ENCODE measurements around the gene FOXO3.

Gene FOXO3

DNA sequence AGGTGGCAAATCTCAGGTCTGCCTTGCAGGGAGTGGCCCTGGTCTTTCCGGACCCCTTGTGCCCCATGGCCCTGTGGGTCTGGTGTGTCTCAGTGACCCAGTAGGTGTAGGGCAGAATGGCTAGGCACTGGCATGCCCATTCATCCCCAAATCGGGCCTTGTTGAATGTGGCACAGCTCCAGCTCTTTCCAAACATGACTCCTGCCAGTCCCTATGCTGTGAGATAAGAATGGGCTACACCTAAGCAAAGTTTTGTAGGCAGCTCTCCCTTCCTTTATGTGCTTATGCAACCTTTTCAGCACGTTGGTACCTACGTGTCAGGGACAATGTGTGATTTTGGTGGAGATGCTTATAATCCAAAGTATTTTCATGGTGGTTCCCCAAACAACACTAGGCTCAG is 33.9 kb downstream of the FOXO3 start:
- no peak for ATAC-seq
- DNase-seq = no peak

DNA sequence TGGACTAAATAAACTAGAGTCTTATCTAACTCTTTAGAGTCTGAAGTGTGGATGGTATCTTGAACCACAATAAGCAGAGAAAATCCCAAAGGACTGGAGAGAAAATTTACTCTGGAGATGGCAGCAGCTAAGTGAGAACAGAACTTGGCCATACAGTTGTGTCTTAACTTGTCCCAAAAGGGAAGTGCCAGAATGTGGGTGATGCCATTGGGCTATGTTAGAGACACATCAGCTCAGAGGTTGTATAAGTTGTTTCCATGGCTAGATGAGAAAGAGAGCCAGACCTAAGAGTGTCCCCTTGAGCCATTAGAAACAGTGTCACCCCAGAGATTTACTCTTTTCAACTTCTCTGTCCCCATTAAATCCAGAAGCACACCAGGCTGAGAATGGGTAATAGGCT is 36.2 kb downstream of the FOXO3 start:
- ATAC-seq (no peak), DNase-seq (no peak)

DNA sequence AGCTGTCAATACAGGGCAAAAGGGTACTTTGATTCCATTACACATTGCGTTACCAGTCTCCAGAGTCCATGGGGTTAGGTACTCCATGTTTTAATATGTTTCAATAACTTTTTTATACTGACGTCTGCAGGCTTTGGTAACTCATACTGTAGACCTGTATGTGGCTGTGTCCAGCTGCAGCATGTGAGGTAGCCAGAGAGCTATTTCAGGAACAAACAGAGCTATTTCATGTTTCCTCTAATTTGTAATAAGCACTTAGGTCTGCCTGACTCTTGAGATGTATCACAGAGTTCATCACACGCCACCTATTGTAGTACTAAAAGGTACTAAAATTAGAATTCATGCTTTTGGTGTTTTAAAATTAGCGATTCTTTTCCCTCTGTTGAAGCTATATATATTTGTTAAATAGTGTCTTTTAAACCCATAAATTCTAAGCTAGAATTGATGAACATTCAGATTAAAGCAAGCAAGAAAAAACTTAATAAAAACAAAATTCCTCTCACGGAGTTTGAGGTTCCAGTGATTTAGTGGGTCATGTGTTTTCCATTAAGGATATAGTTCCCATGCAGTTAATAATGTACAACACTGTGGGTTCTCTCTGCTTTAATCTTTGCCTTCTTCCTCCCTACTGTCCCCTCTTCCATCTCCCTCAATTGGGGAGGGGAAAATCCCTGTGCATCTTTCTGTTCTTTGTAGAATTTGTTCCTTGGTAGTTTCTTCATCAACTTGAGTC is 37.0 kb downstream of the FOXO3 start:
- ATAC-seq = no peak
- no peak for DNase-seq

DNA sequence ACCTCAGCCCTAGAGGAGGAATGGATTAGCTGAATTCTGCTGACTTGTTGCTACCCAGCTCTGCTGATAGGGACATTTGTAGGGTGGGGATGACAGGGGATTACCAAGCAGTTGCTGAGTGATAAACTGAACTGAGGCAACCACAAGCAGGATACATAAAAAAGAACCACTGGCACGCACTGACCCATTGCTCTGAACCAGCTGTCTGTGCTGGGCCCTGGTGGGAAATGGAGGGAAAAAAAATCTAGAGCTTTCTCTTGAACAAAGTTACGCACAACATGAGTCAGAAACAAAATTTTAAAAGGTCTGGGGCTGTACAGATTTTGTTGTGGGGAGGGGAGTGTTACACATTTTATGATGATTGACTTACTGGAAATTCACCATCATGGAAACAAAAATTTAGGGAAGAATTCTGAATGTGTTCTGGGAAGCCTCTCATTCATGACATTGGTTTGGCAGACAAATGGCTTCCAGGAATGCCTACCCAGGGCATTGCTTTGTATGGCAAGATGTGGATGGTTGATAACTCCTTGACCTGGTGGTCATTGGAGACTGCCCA is 37.7 kb downstream of the FOXO3 start:
- DNase-seq = peak; percentile 14
- peak; percentile 94 for ATAC-seq

DNA sequence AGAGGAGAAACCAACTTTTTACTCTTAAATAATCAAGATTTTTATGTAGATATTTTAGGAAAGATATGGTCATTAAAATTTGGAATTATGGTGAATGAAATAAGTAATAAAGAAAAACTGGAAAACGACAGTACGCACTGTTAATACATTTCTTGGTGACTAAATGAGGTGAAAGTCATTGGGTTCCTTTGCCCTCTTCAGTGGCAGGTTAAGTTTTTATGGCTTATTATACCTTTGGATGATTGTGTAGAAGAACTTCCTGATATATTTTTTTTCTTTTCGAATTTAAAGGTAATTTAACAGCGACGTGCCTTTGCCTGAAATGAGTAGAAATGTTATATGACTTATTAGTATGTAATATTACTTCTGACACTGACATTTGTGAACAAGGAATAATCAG is 43.4 kb downstream of the FOXO3 start:
- DNase-seq (no peak), ATAC-seq (no peak)

DNA sequence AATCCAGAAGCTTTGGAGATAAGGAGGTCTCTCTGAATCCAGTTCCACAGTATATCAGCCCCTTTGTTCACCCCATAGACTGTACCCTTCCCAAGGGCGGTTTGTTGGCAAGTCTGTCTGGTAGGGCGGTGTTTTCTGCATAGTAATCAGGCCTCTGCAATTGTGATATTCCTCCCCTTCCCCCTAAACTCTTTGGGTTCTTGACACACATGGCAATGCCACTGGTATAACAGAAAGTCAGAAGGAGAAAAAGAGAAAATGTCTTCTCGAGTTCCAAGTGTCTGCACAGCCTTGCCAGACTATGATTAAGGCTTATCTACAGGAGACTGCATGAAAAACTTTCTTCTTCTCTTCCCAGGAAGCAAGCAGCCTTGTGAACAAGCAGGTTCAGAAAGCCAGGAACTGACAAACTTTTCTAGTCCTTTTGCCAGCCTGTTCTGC is 45.6 kb downstream of the FOXO3 start:
- ATAC-seq (no peak), DNase-seq (no peak)

DNA sequence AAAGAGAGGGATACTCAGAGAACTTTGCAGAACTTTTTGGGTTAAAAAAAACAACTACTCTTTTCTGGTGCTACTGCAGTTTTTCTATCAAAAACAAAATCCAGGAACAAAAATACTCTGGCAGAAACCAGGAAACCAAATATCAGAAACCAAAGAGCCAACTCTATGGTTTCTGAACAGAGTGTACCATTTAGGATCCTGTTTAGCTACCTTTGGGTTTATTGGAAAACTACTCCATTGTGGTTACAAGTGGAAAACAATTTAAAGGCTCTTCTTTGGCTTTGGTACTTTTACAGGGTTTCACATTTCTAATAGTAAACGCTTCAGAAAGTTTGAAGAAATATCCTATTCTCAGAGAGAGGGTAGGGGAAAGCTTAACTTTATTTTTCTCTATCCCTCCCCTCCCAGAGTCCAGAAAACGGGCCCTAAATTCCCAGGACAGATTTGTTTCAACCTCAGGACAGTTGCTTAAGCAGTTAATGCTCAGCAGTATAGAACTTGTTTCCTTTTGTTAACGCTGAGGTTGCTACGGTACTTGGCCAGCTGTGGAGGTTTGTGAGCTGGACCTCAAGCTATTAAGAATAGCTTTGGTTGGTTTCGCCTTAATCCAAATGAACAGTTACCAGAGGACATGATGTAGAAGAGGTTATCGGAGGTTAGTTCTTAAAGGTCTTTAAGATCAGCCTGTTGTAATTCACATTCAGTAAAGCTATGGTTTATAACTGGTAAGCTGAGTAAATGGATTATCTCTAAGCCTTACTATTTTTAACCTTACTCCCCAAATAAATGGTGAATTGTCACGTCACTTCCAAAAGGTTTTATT is 47.9 kb downstream of the FOXO3 start:
- no peak for ATAC-seq
- no peak for DNase-seq

DNA sequence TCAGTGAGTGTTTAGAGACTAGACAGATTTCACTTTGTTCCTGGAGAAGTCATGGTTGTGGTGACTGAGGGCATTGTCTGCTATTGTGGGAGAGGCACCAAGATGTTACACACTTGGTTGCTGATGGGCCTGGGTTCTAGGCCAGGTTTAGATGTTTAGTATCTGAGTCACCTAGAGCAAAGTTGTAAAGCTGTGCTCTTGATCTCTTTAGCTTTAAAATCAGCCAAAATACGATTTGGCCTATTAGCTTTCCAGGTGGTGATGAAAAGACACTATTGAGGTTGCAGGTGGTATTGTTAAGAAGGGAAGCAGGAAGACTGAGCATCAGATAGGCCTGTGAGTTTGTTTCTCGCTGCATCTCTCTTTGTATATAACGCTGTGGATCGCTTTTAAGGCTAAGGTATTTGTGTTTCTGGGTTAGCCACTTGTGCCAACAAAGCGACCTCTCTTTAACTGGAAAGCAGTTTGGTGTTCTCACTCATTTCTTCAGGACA is 48.6 kb downstream of the FOXO3 start:
- ATAC-seq (no peak), DNase-seq (no peak)

DNA sequence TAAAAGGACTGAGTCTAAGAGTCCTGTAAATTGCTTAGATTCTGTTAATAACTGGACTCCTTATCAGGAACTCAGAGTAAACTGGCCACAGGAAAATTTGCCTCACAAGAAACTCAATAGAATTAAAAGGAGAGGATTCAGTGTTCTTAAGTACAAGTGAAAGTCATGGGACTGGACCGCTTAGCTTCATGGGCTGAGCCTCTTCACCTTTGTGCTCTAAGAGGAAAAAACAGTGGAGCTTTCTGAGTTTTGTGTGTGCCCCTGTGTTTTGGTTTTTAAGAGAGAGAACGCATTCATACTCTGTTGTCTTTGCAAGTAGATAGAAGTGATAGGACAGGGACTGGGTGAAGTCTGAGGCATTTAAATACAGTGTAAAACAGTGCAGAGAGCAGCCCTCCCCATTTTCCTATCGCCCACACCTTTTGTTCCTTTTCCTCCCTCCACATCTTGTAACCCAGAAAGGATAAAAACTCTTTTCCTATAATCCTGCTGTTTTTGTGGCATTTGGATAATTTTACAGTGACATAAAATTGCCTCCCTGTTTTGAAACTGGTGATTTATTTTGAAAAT is 49.6 kb downstream of the FOXO3 start:
- ATAC-seq = no peak
- DNase-seq = no peak

DNA sequence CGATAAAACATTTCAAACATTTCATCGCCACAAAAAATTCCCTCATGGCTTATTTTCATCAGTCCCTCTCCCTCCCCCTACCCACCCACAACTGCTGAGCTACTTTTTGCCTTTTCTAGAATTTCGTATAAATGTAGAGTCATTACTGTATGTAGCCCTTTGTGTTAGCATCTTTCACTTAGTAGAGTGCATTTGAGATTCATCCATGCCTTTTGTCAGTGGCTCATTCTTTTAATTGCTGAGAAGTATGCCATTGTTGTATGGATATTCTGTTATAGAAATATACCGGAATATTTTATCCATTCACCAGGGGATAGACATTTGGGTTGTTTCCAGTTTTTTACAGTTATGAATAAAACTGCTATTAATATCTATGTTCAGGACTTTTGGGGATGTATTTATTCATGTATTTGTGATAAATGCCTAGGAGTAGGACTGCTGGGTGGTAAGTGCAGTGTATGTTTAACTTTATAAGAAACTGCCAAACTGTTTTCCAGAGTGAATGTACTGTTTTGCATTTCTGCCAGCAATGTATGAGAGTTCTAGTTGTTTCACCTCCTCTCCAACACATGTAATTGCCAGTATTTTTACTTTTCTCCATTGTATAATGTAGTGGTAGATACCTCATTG is 50.4 kb downstream of the FOXO3 start:
- DNase-seq (no peak), ATAC-seq (no peak)

DNA sequence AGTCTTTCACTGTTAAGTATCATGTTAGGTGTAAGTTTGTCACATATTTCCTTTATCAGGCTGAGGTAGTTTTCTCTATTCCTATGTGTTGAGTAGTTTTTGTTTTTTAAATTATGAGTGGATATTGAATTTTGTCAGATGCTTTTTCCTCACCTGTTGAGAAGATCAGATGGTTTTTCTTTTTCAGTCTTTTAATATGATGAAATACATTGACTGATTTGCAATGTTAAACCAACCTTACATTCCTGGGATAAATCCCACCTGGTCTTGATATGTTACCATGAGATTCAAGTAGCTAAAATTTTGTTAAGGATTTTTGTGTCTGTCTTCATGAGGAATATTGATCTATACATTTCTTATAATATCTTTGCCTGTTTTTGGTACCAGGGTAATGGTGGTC is 52.1 kb downstream of the FOXO3 start:
- no peak for ATAC-seq
- no peak for DNase-seq

DNA sequence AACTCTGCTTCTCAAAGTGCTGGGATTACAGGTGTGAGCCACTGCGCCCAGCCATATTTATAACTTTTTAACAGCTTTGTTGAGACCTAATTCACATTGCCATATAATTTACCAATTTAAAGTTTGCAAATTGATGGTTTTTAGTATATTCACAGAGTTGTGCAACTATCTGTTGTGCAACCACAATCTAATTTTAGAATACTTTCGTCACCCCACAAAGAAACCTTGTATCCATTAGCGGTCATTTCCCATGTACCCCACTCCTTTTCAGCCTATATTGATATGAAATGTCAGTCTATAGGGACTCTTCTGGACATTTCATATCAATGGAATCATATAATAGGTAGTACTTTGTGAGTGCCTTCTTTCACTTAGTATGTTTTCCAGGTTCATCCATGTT is 55.8 kb downstream of the FOXO3 start:
- ATAC-seq (no peak), DNase-seq (no peak)

DNA sequence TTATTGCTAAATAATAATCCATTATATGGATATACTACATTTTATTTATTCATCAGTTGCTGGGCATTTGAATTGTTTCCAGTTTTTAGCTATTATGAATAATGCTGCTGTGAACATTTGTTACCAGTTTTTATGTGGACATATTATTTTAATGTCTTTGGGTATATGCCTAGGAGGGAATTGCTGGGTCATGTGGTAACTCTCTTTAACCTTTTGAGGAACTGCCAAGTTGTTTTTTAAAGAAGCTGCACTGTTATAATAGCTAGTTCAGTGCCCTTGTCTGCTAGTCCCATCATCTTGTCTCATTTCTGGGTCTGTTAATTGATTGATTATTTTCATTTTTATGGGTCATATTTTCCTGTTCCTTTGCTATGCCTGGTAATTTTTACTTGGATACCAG is 56.3 kb downstream of the FOXO3 start:
- DNase-seq (no peak), ATAC-seq (no peak)

DNA sequence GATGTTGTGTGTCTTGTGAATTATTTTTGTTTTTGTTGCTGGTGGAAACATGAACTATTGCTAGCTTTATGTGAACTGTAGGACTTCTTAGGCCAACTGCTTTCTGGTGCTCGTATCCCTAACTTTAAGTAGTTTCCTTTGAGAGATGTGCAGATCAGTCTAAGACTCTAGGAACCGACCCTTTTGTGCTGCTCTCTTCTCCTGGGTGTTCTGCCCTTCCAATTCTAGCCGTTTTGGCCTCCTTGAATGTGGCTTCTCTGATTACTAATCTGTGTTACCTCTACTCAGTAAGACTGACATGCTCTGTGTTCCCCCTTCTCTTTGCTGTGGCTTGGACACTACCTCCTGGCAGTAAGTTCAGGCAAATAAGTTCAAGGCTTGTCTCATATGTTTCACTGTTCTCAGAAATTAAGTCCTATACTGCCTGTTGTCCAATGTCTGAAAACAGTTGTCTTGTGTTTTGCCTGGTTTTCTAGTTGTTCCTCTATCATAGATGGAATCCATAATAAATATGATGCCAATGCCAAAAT is 58.0 kb downstream of the FOXO3 start:
- ATAC-seq (no peak), DNase-seq (no peak)

DNA sequence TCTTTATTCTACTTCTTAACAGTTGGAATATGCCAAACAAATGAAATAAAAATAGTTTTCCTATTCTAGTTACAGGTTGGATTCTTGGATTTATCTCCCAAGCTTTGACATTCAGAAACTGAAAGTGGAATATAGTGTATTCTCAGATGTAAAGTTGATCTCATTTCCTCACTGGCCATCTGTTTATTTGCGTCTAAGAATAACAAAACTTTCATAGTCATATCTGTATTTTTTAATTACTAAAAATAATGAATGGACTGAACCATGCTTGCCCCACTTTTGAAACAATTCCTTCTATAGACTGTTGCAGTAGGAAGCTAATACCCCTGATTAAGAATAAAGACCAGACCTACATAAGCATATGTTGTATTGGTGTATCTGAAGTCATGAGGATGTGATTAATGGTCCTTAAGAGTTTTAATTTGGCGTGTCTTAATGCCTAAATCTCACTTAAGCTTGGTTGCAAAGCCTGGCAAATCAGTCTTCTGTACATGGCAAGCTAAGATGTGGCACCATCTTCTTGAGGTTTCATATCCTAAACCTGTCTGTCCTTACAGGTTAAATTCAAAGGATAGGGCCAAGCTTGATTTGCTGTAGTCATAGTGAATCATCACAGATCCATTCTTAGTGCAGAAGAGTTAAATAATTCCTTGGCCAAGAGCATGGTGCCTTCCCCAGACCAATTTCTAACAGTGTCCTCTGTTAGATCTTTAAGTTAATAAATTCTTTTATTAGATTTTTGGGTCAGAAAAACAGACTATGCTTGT is 58.9 kb downstream of the FOXO3 start:
- no peak for ATAC-seq

DNA sequence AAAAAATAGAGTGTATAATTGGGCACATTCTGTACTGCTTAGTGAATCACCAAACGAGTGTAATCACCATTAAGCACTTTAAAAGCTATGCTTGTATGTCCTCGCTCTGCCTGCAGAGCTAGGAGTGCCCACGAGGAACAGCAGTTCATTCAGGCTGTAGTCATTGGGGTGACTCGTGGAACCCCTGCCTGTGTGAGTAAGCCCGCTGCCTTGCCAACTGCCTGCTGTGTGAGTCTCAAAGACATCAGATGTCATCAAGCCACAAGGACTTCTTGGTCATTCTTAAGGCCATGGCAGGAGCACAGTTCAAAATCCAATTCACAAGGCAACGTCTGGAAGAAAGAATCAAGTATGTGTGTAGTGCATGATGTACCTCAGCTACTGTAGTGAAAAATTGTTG is 60.4 kb downstream of the FOXO3 start:
- DNase-seq (peak; percentile 30), ATAC-seq (peak; percentile 92)

More for the DNA sequence above, 58.9 kb downstream of the FOXO3 start:
- no peak for DNase-seq

DNA sequence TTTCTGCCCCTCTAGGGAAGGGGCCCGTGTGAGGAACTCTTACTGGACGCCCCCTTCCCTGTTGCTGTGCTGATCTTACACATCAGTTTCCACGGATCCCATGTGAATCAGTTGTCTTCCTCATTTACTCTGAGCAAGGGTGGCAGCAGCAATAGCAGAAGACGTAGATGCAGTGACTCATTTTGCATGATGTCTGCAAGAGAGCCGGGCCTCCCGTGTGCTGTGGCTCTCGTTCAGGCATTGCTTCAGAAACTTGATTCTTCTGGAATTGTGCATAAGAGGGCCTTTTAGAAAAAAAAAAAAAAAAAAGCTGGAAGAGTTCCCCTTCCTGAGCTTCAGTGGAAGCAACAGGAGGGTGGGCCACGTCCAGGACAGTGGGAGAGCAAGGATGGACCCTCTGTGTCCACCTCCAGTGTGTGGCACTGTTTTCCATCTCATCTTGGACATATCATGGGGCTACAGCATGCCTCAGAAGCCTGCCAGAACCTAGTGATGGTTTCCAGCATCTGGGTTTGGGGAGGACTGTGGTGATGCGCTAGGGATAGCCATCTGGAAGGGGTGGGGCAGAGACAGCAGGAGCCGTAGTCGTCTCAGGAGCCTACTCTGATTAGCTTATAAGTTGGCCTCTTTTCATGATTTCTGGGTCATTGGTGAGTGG is 62.1 kb downstream of the FOXO3 start:
- DNase-seq (no peak), ATAC-seq (no peak)

DNA sequence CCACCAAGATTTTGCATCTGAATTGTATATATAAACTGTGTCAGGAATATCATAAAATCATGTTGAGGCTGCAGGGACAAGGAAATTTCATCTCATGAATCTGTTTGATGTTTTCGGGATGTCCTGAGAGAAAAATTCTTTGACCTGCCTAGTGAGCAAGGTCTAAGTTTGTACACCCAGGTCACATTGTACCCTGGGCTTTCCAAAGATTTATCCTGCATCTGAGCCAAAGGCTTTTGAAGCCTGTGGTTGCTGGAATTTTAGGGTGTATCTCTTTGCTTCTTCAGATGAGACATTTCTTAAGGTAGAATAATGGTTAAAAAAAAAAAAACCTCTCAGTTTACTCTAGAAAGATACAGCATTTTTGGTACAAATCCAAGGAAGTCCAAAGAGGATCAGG is 63.3 kb downstream of the FOXO3 start:
- DNase-seq (no peak), ATAC-seq (no peak)

DNA sequence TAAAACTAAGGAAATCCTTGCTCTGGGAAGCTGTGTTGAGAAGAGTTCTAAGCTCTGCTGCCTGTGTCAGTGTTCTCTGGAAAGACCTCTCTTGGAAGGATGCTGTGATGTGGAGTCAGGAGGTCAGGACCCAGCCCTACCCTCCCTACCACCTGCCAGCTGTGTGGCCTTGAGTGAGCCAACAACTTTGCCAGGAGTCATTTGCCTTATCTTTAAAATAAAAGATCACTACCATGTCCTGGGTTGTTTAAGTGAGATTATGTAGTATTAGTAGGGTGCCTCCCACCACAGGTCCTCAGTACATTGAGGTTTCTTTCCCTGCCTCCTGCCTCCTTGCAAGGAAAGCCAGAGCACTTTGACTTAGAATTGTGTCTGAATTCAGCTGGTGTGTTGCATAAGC is 64.9 kb downstream of the FOXO3 start:
- no peak for DNase-seq
- ATAC-seq = no peak

DNA sequence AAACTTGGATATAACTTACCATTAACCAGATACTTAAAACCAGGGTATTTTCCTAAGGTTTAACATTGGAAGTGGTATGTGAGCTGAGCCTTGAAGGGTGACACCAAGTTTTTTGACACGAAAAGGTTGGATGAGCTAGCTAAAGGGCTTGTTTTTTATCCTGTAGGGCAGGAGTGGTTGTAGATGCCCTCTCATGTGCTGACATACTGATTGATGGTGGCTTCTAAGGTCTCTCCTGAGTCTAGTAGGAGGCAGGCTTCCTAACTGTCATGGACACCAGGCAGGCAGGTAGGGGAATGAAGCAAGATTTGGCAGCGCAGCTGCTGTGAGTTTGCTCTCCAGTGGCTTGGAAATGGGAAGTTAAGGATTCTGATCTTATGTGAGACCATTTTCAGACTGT is 66.1 kb downstream of the FOXO3 start:
- DNase-seq = no peak
- ATAC-seq = no peak
